Neuronal stem cell (in vitro differentiated cells): ENCODE measurements around the gene TMEM223. TPM values are rescaled to one million over a fixed set of nuclear protein-coding genes. Genes with fewer than 3 reads are reported as not detected.
"Not testable (repeated sequence)": the region's sequence is repeated elsewhere in the genome, so short reads cannot be mapped to it uniquely, and the experiment has no call there.

Source experiments
- DNase-seq: peaks from one replicate; pipeline ENCODE4 v3.0.0-alpha.2; 2013; ENCODE audit warnings: low spot score
- H2AFZ ChIP-seq: one replicate; pipeline ENCODE4 v1.6.1; 2013; ENCODE audit warnings: mild to moderate bottlenecking, low read length, inconsistent platforms
- H2AK5ac ChIP-seq: 2 replicates; pipeline ENCODE4 v1.6.1; 2013; ENCODE audit warnings: low read depth, mild to moderate bottlenecking, inconsistent platforms, low read length, moderate library complexity, mixed read lengths
- H2BK120ac ChIP-seq: 2 replicates; pipeline ENCODE4 v1.6.1; 2013; ENCODE audit warnings: low read depth, mild to moderate bottlenecking, inconsistent platforms, low read length, moderate library complexity, mixed read lengths
- H2BK12ac ChIP-seq: one replicate; pipeline ENCODE4 v1.6.1; 2013; ENCODE audit warnings: low read length, inconsistent platforms
- H2BK15ac ChIP-seq: 2 replicates; pipeline ENCODE4 v1.6.1; 2013; ENCODE audit warnings: mild to moderate bottlenecking, low read length, inconsistent platforms, mixed read lengths
- H2BK5ac ChIP-seq: one replicate; pipeline ENCODE4 v1.6.1; 2013; ENCODE audit warnings: inconsistent platforms, mild to moderate bottlenecking, low read length, moderate library complexity
- H3K14ac ChIP-seq: one replicate; pipeline ENCODE4 v1.6.1; 2013; ENCODE audit warnings: low read length, inconsistent platforms
- H3K18ac ChIP-seq: 2 replicates; pipeline ENCODE4 v1.6.1; 2013; ENCODE audit warnings: low read length, inconsistent platforms
- H3K23ac ChIP-seq: 2 replicates; pipeline ENCODE4 v1.6.1; 2013; ENCODE audit warnings: low read depth, mild to moderate bottlenecking, mixed read lengths, low read length, inconsistent platforms; ENCODE audit not compliant: poor library complexity
- H3K27ac ChIP-seq: replicated peaks from 3 replicates; pipeline ENCODE4 v1.5.1; 2013; ENCODE audit warnings: low read length, inconsistent platforms
- H3K27me3 ChIP-seq, 3 experiments: 2 replicates each; pipeline ENCODE4 v1.6.1; 2013; ENCODE audit warnings: low read length in 3 of 3, mild to moderate bottlenecking in 2 of 3, inconsistent platforms in 1 of 3, low read depth in 1 of 3, mixed read lengths in 1 of 3, moderate library complexity in 1 of 3; ENCODE audit not compliant: control insufficient read depth in 3 of 3, insufficient read depth in 3 of 3
- H3K36me3 ChIP-seq, 2 donors: replicated peaks in 1 of 2; 2 replicates each; pipeline ENCODE4 v1.6.1; 2013; ENCODE audit warnings: low read length in 2 of 2; ENCODE audit not compliant: control insufficient read depth in 2 of 2, insufficient read depth in 2 of 2
- H3K4ac ChIP-seq: 2 replicates; pipeline ENCODE4 v1.6.1; 2013; ENCODE audit warnings: inconsistent platforms, mild to moderate bottlenecking, low read length, moderate library complexity
- H3K4me1 ChIP-seq, 2 donors: 1 replicate in 1 of 2; 2 replicates in 1 of 2; pipeline ENCODE4 v1.6.1; 2013; ENCODE audit warnings: low read length in 2 of 2, low read depth in 1 of 2; ENCODE audit not compliant: control insufficient read depth in 2 of 2, insufficient read depth in 1 of 2
- H3K4me2 ChIP-seq: one replicate; pipeline ENCODE4 v1.6.1; 2013; ENCODE audit warnings: mild to moderate bottlenecking, low read length, inconsistent platforms; ENCODE audit not compliant: insufficient read depth, poor library complexity, severe bottlenecking
- H3K4me3 ChIP-seq, 2 donors: 2 replicates each; pipeline ENCODE4 v1.5.1; 2013; ENCODE audit warnings: low read length in 2 of 2, mild to moderate bottlenecking in 2 of 2, inconsistent platforms in 1 of 2, moderate library complexity in 1 of 2
- H3K79me1 ChIP-seq: one replicate; pipeline ENCODE4 v1.6.1; 2013; ENCODE audit warnings: low read depth, mild to moderate bottlenecking, inconsistent platforms, low read length, moderate library complexity
- H3K9ac ChIP-seq: one replicate; pipeline ENCODE4 v1.6.1; 2013; ENCODE audit warnings: mild to moderate bottlenecking, low read depth, low read length, inconsistent platforms; ENCODE audit not compliant: poor library complexity
- H3K9me3 ChIP-seq, 2 donors: replicated peaks in 1 of 2; 2 replicates each; pipeline versions ENCODE3 to v1.6.1; 2013; ENCODE audit warnings: low read length in 2 of 2, mild to moderate bottlenecking in 2 of 2, inconsistent platforms in 1 of 2, low read depth in 1 of 2, mixed read lengths in 1 of 2, moderate library complexity in 1 of 2; ENCODE audit not compliant: control insufficient read depth in 2 of 2, insufficient read depth in 1 of 2
- H4K8ac ChIP-seq: one replicate; pipeline ENCODE4 v1.6.1; 2013; ENCODE audit warnings: low read depth, mild to moderate bottlenecking, inconsistent platforms, low read length, moderate library complexity
- H4K91ac ChIP-seq: one replicate; pipeline ENCODE4 v1.6.1; 2013; ENCODE audit warnings: low read length, low read depth, mild to moderate bottlenecking, inconsistent platforms; ENCODE audit not compliant: poor library complexity
- WGBS, 2 donors: extraction: QIAGEN DNeasy Blood & Tissue Kit; methylation state at CpG; one replicate each; pipeline ENCODE4 v1.1.7; 2013; ENCODE audit warnings: missing lambda C conversion rate in 2 of 2, mixed read lengths in 1 of 2; ENCODE audit not compliant: insufficient read length in 2 of 2, insufficient replicate concordance in 1 of 2; ENCODE audit errors: extremely low coverage in 2 of 2; 5-methylcytosine and 5-hydroxymethylcytosine counted together
- polyA plus RNA-seq, 2 experiments: library from polyadenylated mRNA; stranded (reverse); fragments of 200-250 nt; gene quantifications; one replicate each; pipeline ENCODE4 v1.2.3, GENCODE V29; 2013

TMEM223 gene, protein sequence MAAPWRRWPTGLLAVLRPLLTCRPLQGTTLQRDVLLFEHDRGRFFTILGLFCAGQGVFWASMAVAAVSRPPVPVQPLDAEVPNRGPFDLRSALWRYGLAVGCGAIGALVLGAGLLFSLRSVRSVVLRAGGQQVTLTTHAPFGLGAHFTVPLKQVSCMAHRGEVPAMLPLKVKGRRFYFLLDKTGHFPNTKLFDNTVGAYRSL
- 41.0 TPM for polyA plus RNA-seq (2013, experiment 1 of 2)
- polyA plus RNA-seq (2013, experiment 2 of 2) = 39.1 TPM

DNA sequence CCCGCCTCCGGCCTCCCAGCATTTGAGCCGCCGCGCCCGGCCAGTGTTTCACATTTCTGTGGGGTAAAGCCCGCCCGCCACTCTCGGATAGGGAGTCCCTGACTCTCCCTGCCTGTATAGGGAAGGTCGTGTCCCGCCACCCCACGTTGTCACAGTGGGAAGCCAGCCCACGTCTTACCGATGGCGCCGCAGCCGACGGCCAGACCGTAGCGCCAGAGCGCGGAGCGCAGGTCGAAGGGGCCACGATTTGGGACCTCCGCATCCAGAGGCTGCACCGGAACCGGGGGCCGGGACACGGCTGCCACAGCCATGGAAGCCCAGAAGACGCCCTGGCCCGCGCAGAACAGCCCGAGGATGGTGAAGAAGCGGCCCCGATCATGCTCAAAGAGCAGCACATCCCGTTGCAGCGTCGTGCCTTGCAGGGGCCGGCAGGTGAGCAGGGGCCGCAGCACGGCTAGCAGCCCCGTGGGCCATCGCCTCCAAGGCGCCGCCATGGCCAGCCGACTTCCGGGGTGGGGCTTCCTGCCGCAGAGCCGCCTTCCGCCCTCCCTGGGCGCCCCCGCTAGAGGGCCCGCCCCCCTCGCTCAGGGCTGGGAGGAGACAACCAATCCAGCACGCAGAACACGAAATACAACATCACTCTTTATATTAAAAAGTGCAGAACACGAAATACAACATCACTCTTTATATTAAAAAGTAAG is at the start of gene TMEM223:
Gene TMEM223 (minus strand): TSS at position 506 of the 701 bp plus-strand sequence. CDS start 12 bp downstream, at position 494.
- no peak within 1 kb of the TSS for H4K8ac ChIP-seq
- peak within 1 kb of the TSS; percentile 97 for H3K9ac ChIP-seq
- no CpG with 5 or more reads among the region's 58 CpGs for WGBS, 2 donors
- H3K4me1 ChIP-seq = peaks cover 5 to 12% of the 10 kb centered on the region in 2 donors
- no peak within 1 kb of the TSS for H2BK15ac ChIP-seq
- H2BK5ac ChIP-seq = no peak within 1 kb of the TSS
- peak within 1 kb of the TSS; percentile 97 for H3K18ac ChIP-seq
- H3K4ac ChIP-seq = no peak within 1 kb of the TSS
- peak within 1 kb of the TSS; percentile 88 to 91 for H3K4me3 ChIP-seq
- no peak within 1 kb of the TSS for H2BK120ac ChIP-seq
- H4K91ac ChIP-seq = peak within 1 kb of the TSS; percentile 90
- H3K27ac ChIP-seq = peak within 1 kb of the TSS; percentile 55
- H3K9me3 ChIP-seq = no peaks in the 10 kb centered on the region
- H3K4me2 ChIP-seq = peak within 1 kb of the TSS; percentile 89
- H2BK12ac ChIP-seq = peak within 1 kb of the TSS; percentile 33
- peak within 1 kb of the TSS; percentile 94 for H3K23ac ChIP-seq
- H3K36me3 ChIP-seq = peaks cover 35 to 83% of the 10 kb centered on the region in 2 donors
- DNase-seq = peak; percentile 66
- H3K14ac ChIP-seq = peak within 1 kb of the TSS; percentile 73
- H3K27me3 ChIP-seq = no peaks in the 10 kb centered on the region
- H2AFZ ChIP-seq = peak within 1 kb of the TSS; percentile 88
- H2AK5ac ChIP-seq = peak within 1 kb of the TSS; percentile 77
- H3K79me1 ChIP-seq = peaks cover 4% of the 10 kb centered on the region

DNA sequence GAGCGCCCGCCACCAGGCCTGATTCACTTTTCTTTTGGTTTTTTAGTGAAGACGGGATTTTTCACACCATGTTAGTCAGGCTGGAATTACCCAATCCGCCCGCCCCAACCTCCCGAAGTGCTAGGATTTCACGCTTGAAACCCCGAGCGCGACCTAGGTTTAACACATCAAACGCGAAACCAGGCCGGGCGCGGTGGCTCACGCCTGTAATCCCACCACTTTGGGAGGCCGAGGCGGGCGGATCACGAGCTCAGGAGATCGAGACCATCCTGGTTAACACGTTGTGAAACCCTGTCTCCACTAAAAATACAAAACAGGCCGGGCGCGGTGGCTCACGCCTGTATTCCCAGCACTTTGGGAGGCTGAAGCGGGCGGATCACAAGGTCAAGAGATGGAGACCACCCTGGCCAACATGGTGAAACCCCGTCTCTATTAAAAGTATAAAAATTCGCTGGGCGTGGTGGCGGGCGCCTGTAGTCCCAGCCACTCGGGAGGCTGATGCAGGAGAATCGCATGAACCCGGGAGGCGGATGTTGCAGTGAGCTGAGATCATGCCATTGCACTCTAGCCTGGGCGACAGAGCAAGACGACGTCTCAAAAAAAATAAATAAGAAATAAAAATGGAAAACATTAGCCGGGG is 49.0 kb upstream of the TMEM223 start:
- not testable (repeated sequence) for H2BK5ac ChIP-seq, H3K4me1 ChIP-seq, H3K9me3 ChIP-seq, H2BK15ac ChIP-seq, H3K14ac ChIP-seq, DNase-seq, H3K9ac ChIP-seq, H3K27me3 ChIP-seq, H4K91ac ChIP-seq, H3K23ac ChIP-seq, H3K79me1 ChIP-seq, H2BK120ac ChIP-seq, H4K8ac ChIP-seq, H3K4ac ChIP-seq, H2AK5ac ChIP-seq, H2BK12ac ChIP-seq
- Histone ChIP-seq H3K27ac (peak overlapping the region; percentile 75), H3K18ac (peak overlapping the region; percentile 44), H3K4me3 (peak overlapping the region in 1 of 2 donors; percentile 96), H3K4me2 (peak overlapping the region; percentile 79), H2AFZ (peak overlapping the region; percentile 73), H3K36me3 (peaks cover 6 to 20% of the 10 kb centered on the region in 2 donors)
- WGBS, 2 donors = no CpG with 5 or more reads among the region's 41 CpGs

DNA sequence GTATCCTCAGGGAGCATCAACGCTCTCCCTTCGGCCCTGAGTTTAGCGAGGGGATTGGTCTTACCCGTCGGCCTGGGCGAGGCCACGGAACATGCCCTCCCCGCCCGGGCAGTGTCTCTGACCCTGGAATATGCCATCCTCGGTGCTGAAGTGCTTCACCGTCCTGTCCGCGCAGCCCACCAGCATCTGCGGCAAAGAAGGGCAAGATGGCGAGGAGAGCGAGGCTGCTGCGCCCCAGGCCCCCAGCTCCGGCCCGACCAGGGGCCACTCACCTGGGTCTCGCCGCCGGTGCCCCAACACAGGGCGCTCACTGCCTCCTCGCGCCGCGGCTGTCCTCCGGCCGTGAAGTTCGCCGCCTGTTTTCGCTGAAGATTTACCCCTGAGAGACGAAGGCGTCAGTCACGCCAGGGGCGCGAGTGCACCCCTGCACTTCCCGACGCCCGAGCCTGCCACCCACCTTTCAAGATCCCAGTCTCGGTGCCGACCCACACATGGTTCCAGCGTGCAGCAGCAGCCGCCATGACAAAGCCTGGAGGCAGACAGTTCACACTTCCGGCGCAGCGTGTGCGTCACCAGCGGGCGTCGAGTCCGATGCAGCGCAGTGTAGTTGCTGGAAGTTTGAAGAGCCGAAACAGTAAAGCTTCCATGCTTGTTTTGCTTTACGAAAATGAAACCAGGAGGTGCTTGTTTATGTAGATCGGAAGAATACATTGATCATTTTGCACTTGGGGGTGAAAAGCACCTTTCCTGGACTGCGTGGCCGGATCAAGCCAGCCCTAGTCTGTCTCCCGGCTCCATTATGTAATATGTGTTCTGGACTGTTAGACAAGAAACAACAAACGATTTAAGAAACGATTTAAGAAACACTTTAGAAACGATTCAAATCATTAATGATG is 47.5 kb upstream of the TMEM223 start, which contains the start of gene WDR74:
Gene WDR74 (minus strand): TSS at position 541 of the 896 bp plus-strand sequence. CDS start 20 bp downstream, at position 521.
- Histone ChIP-seq H3K27ac (peak within 1 kb of the TSS; percentile 93), H3K79me1 (peaks cover 5% of the 10 kb centered on the region), H3K9ac (peak within 1 kb of the TSS; percentile 92), H2AFZ (peak within 1 kb of the TSS; percentile 90), H4K91ac (no peak within 1 kb of the TSS), H3K23ac (peak within 1 kb of the TSS; percentile 8), H3K4ac (peak within 1 kb of the TSS; percentile 13), H3K4me1 (peaks cover 8 to 10% of the 10 kb centered on the region in 2 donors), H3K4me2 (peak within 1 kb of the TSS; percentile 98), H3K18ac (peak within 1 kb of the TSS; percentile 88), H3K14ac (no peak within 1 kb of the TSS), H3K4me3 (peak within 1 kb of the TSS; percentile 96 to 99), H4K8ac (no peak within 1 kb of the TSS), H2BK5ac (no peak within 1 kb of the TSS), H2BK15ac (no peak within 1 kb of the TSS), H3K9me3 (no peaks in the 10 kb centered on the region), H2BK12ac (no peak within 1 kb of the TSS), H3K27me3 (no peaks in the 10 kb centered on the region), H2BK120ac (no peak within 1 kb of the TSS), H2AK5ac (peak within 1 kb of the TSS; percentile 86), H3K36me3 (peaks cover 21 to 36% of the 10 kb centered on the region in 2 donors)
- peak; percentile 84 for DNase-seq
- no CpG with 5 or more reads among the region's 62 CpGs for WGBS, 2 donors
